ENCODE data around the gene ARV1. TPM values are rescaled to one million over a fixed set of nuclear protein-coding genes. Genes with fewer than 3 reads are reported as not detected.
"Not testable (repeated sequence)": the region's sequence is repeated elsewhere in the genome, so short reads cannot be mapped to it uniquely, and the experiment has no call there.

ARV1 gene
- total RNA-seq, 1 donor from 2014 or later = 18.7 TPM

- no peak overlapping the region for H3K4me3 ChIP-seq
- no peak for DNase-seq (ENCODE audit: extremely low spot score in 2 of 2)
- peaks cover 0 to 55% of the 10 kb centered on the region in 2 donors for H3K36me3 ChIP-seq
- TF ChIP-seq POLR2AphosphoS5 (IDR thresholded peaks at IDR 0.05; ENCODE audit: insufficient read depth in 1 of 2, low read depth in 1 of 2) (no peak), CTCF (IDR thresholded peaks at IDR 0.05) (no peak), POLR2A (IDR thresholded peaks at IDR 0.05) (no peak)
- intact Hi-C loops (cut with DNase I) = no loop called here
- H3K9me3 ChIP-seq = peaks cover 4% of the 10 kb centered on the region
- H3K27ac ChIP-seq = no peak overlapping the region
- no peaks in the 10 kb centered on the region for H3K4me1 ChIP-seq
- no peaks in the 10 kb centered on the region for H3K27me3 ChIP-seq
Observed at GRCh38 chr1:231000201-231000600, 21.3 kb downstream of the ARV1 start.

GRCh38 chr1:231000639-231001038 is 21.7 kb downstream of the ARV1 start:
- peaks cover 0 to 55% of the 10 kb centered on the region in 2 donors for H3K36me3 ChIP-seq
- no peak for TF ChIP-seq CTCF (IDR thresholded peaks at IDR 0.05)
- no peak for TF ChIP-seq POLR2AphosphoS5 (IDR thresholded peaks at IDR 0.05; ENCODE audit: insufficient read depth in 1 of 2, low read depth in 1 of 2)
- no peak for TF ChIP-seq POLR2A (IDR thresholded peaks at IDR 0.05)

GRCh38 chr1:231001892-231002291 is 23.0 kb downstream of the ARV1 start:
- no peak overlapping the region for H3K27ac ChIP-seq
- H3K9me3 ChIP-seq = peaks cover 4% of the 10 kb centered on the region
- TF ChIP-seq POLR2A (IDR thresholded peaks at IDR 0.05) (no peak), POLR2AphosphoS5 (IDR thresholded peaks at IDR 0.05; ENCODE audit: insufficient read depth in 1 of 2, low read depth in 1 of 2) (no peak), CTCF (IDR thresholded peaks at IDR 0.05) (no peak)
- intact Hi-C loops (cut with DNase I) = no loop called here
- no peaks in the 10 kb centered on the region for H3K4me1 ChIP-seq
- no peak overlapping the region for H3K4me3 ChIP-seq
- H3K36me3 ChIP-seq = peaks cover 0 to 48% of the 10 kb centered on the region in 2 donors
- DNase-seq (ENCODE audit: extremely low spot score in 2 of 2) = no peak
- H3K27me3 ChIP-seq = no peaks in the 10 kb centered on the region

More at GRCh38 chr1:231000639-231001038, 21.7 kb downstream of the ARV1 start:
- peaks cover 4% of the 10 kb centered on the region for H3K9me3 ChIP-seq
- H3K4me1 ChIP-seq = no peaks in the 10 kb centered on the region
- no peak for DNase-seq (ENCODE audit: extremely low spot score in 2 of 2)
- intact Hi-C loops (cut with DNase I) = no loop called here
- no peak overlapping the region for H3K4me3 ChIP-seq
- H3K27ac ChIP-seq = no peak overlapping the region
- no peaks in the 10 kb centered on the region for H3K27me3 ChIP-seq

GRCh38 chr1:231007535-231007934 is 28.6 kb downstream of the ARV1 start:
- H3K4me1 ChIP-seq; H3K9me3 ChIP-seq; DNase-seq (ENCODE audit: extremely low spot score in 2 of 2); intact Hi-C loops (cut with DNase I); H3K27me3 ChIP-seq; H3K4me3 ChIP-seq; H3K27ac ChIP-seq; H3K36me3 ChIP-seq: not testable (repeated sequence)

GRCh38 chr1:231011360-231011759 is 32.5 kb downstream of the ARV1 start:
- Histone ChIP-seq H3K4me1 (no peaks in the 10 kb centered on the region), H3K36me3 (peaks cover 0 to 4% of the 10 kb centered on the region in 2 donors), H3K9me3 (no peaks in the 10 kb centered on the region), H3K27ac (no peak overlapping the region), H3K27me3 (no peaks in the 10 kb centered on the region), H3K4me3 (no peak overlapping the region)
- intact Hi-C loops (cut with DNase I) = no loop called here
- no peak for TF ChIP-seq POLR2A (IDR thresholded peaks at IDR 0.05)
- TF ChIP-seq POLR2AphosphoS5 (IDR thresholded peaks at IDR 0.05; ENCODE audit: insufficient read depth in 1 of 2, low read depth in 1 of 2) = no peak
- TF ChIP-seq CTCF (IDR thresholded peaks at IDR 0.05) = no peak
- DNase-seq (ENCODE audit: extremely low spot score in 2 of 2) = no peak

Measured in vagina (tissue), 2 donors.